ENCODE data around the gene CCDC73.

GRCh38 chr11:32562839-32563599, 231.4 kb downstream of the CCDC73 start:
- TF ChIP-seq EP300 (IDR thresholded peaks at IDR 0.05; ENCODE audit: borderline replicate concordance in 1 of 2, control insufficient read depth in 1 of 2, low read depth in 2 of 2, low read length in 2 of 2), result no peak
- no peak for TF ChIP-seq SMAD1 (IDR thresholded peaks at IDR 0.05; ENCODE audit: low read depth, partially characterized antibody)
- no peak for TF ChIP-seq POLR2A (IDR thresholded peaks at IDR 0.05; ENCODE audit: low read depth, low read length)
- TF ChIP-seq TARDBP (IDR thresholded peaks at IDR 0.05; ENCODE audit: borderline replicate concordance), result no peak
- TF ChIP-seq CEBPZ (IDR thresholded peaks at IDR 0.05; ENCODE audit: low read depth, low read length), result no peak
- no peak for TF ChIP-seq CTCF (IDR thresholded peaks at IDR 0.05 in 2 of 3, conservative IDR thresholded peaks at IDR 0.05 in 1 of 3; ENCODE audit: control insufficient read depth in 2 of 3, extremely low read depth in 1 of 3, insufficient read depth in 1 of 3, low read depth in 3 of 3, low read length in 3 of 3)
- TF ChIP-seq PRDM15 (CRISPR knock-in tag; IDR thresholded peaks at IDR 0.05), result no peak
- TF ChIP-seq EGR1 (IDR thresholded peaks at IDR 0.05; ENCODE audit: borderline replicate concordance in 1 of 2, low read depth in 2 of 2, low read length in 2 of 2), result no peak
- no peak for TF ChIP-seq YY1 (IDR thresholded peaks at IDR 0.05; ENCODE audit: low read depth, low read length)
- TF ChIP-seq CUX1 (IDR thresholded peaks at IDR 0.05; ENCODE audit: insufficient replicate concordance, low read depth, low read length), result no peak

Measured in GM12878 (cell line).